HepG2 (cell line): ENCODE data around the gene BRK1. TPM values are rescaled to one million over a fixed set of nuclear protein-coding genes. Genes with fewer than 3 reads are reported as not detected.

Experiments
- ATAC-seq: fragments of 200-7000 bp; cut with Tn5 transposase; 3 replicates; pipeline ENCODE4 v1.9.1; 2020; ENCODE audit warnings: mild to moderate bottlenecking, moderate library complexity
- BruUV-seq: library from RNA; stranded (reverse); fragments of 400-500 nt; replicated peaks from 2 replicates; lab custom pipeline; 2021; lab: Mats Ljungman, UMichigan
- CTCF ChIA-PET: fragments of 300-600 bp; formaldehyde crosslinking; extraction: SDS; loops from one replicate; lab custom pipeline; 2021; ENCODE audit warnings: low total read pairs, inconsistent platforms, low intra/inter-chr PET ratio; lab: Yijun Ruan, JAX
- POLR2A ChIA-PET: fragments of 350-600 bp; sonication (Branson Sonifier 250); formaldehyde crosslinking; loops from one replicate; lab custom pipeline; 2020; ENCODE audit warnings: antibody characterized with exemption, inconsistent platforms; lab: Yijun Ruan, JAX
- DNase-seq: peaks from one replicate; pipeline ENCODE4 v3.0.0-alpha.2; 2015; ENCODE audit warnings: low spot score
- FAIRE-seq: peaks from 3 replicates; lab custom pipeline; 2011; peaks lifted over from hg19 to GRCh38; lab: Jason Lieb, UNC
- H2AFZ ChIP-seq: one replicate; pipeline ENCODE4 v1.6.1; 2011; ENCODE audit warnings: low read length, inconsistent platforms
- H3K27ac ChIP-seq: fragments of 300-600 bp; 3 replicates; pipeline ENCODE4 v1.8.0; 2011; ENCODE audit warnings: mixed run types, mild to moderate bottlenecking, mixed read lengths, low read length, inconsistent platforms; ENCODE audit not compliant: insufficient read depth; ENCODE audit errors: extremely low read length
- H3K27me3 ChIP-seq, 2 experiments: fragments of 200-600 bp in 1 of 2; 2 replicates in 1 of 2; 3 replicates in 1 of 2; pipeline versions ENCODE4 v1.6.0 to v1.8.0; 2011; ENCODE audit warnings: low read length in 2 of 2, mild to moderate bottlenecking in 2 of 2, moderate library complexity in 2 of 2, inconsistent platforms in 1 of 2; ENCODE audit not compliant: insufficient read depth in 2 of 2, control insufficient read depth in 1 of 2
- H3K36me3 ChIP-seq, 2 experiments: fragments of 200-600 bp in 1 of 2; replicated peaks in 1 of 2; 2 replicates in 1 of 2; 3 replicates in 1 of 2; pipeline versions ENCODE4 v1.5.1 to v1.8.0; 2011; ENCODE audit warnings: low read length in 2 of 2, inconsistent platforms in 1 of 2; ENCODE audit not compliant: insufficient read depth in 2 of 2, control insufficient read depth in 1 of 2
- H3K4me1 ChIP-seq: 2 replicates; pipeline ENCODE4 v1.5.1; 2012; ENCODE audit warnings: low read length, inconsistent platforms; ENCODE audit not compliant: insufficient read depth
- H3K4me2 ChIP-seq: 2 replicates; pipeline ENCODE4 v1.6.0; 2011; ENCODE audit warnings: low read depth, low read length, inconsistent platforms
- H3K4me3 ChIP-seq, 3 experiments: fragments of 200-600 bp in 1 of 3; sonication (generic), shearing (Covaris generic) in 1 of 3; replicated peaks in 1 of 3; 2 replicates each; pipeline ENCODE4 v1.5.1; 2011 to 2016; ENCODE audit warnings: low read length in 3 of 3, inconsistent platforms in 2 of 3, low read depth in 2 of 3, mild to moderate bottlenecking in 2 of 3, control low read depth in 1 of 3, mixed read lengths in 1 of 3; ENCODE audit not compliant: insufficient read depth in 1 of 3
- H3K79me2 ChIP-seq: one replicate; pipeline ENCODE4 v1.6.1; 2011; ENCODE audit warnings: low read length, inconsistent platforms; ENCODE audit not compliant: insufficient read depth
- H3K9ac ChIP-seq: 2 replicates; pipeline ENCODE4 v1.6.0; 2011; ENCODE audit warnings: mild to moderate bottlenecking, low read depth, low read length, inconsistent platforms; ENCODE audit not compliant: insufficient read depth
- H3K9me3 ChIP-seq: 2 replicates; pipeline ENCODE4 v1.5.1; 2012; ENCODE audit warnings: mild to moderate bottlenecking, low read length
- H4K20me1 ChIP-seq: 2 replicates; pipeline ENCODE4 v1.6.0; 2011; ENCODE audit warnings: inconsistent platforms, mild to moderate bottlenecking, low read length, moderate library complexity; ENCODE audit not compliant: insufficient read depth
- ARID2 ChIP-seq: sonication (generic); formaldehyde crosslinking; IDR thresholded peaks from 2 replicates; pipeline ENCODE4 v1.8.1; 2022; ENCODE audit warnings: mild to moderate bottlenecking, missing genetic modification reagents, borderline replicate concordance
- ARNT2 ChIP-seq: sonication (generic); formaldehyde crosslinking; IDR thresholded peaks from 2 replicates; pipeline ENCODE4 v1.8.0; 2022; ENCODE audit warnings: mild to moderate bottlenecking, low read depth, missing genetic modification reagents, moderate library complexity
- BCL3 ChIP-seq: sonication (generic); formaldehyde crosslinking; IDR thresholded peaks from 2 replicates; pipeline ENCODE4 v1.5.1; 2020; ENCODE audit warnings: mild to moderate bottlenecking, missing genetic modification reagents, moderate library complexity
- DNMT3B ChIP-seq: conservative IDR thresholded peaks from 2 replicates; pipeline ENCODE4 v1.6.1; 2016; ENCODE audit warnings: missing biosample characterization, control low read depth
- GATAD2A ChIP-seq: IDR thresholded peaks from 2 replicates; pipeline ENCODE4 v1.6.1; 2016
- GPN1 ChIP-seq: sonication (generic); formaldehyde crosslinking; IDR thresholded peaks from 2 replicates; pipeline ENCODE4 v1.5.1; 2020; ENCODE audit warnings: missing genetic modification reagents, borderline replicate concordance
- ISX ChIP-seq: sonication (generic); formaldehyde crosslinking; conservative IDR thresholded peaks from 2 replicates; pipeline ENCODE4 v1.5.0; 2020; ENCODE audit warnings: missing genetic modification reagents
- KDM5A ChIP-seq: fragments of 200-600 bp; sonication (generic); IDR thresholded peaks from 2 replicates; pipeline ENCODE4 v1.7.0; 2018; ENCODE audit warnings: antibody characterized with exemption, mild to moderate bottlenecking, low read length, borderline replicate concordance
- RAD51 ChIP-seq: fragments of 450-650 bp; IDR thresholded peaks from 2 replicates; pipeline ENCODE4 v1.6.1; 2016; ENCODE audit warnings: borderline replicate concordance
- RNF219 ChIP-seq: sonication (generic); formaldehyde crosslinking; IDR thresholded peaks from 2 replicates; pipeline ENCODE4 v1.5.0; 2020; ENCODE audit warnings: mild to moderate bottlenecking, missing genetic modification reagents
- SAFB2 ChIP-seq: sonication (generic); formaldehyde crosslinking; IDR thresholded peaks from 2 replicates; pipeline ENCODE4 v1.5.1; 2020; ENCODE audit warnings: missing genetic modification reagents, low read depth, mild to moderate bottlenecking, borderline replicate concordance
- STAG1 ChIP-seq: sonication (generic); formaldehyde crosslinking; IDR thresholded peaks from 2 replicates; pipeline ENCODE4 v1.4.0; 2020; ENCODE audit warnings: missing genetic modification reagents
- ZFX ChIP-seq: sonication (generic); formaldehyde crosslinking; IDR thresholded peaks from 2 replicates; pipeline ENCODE4 v1.4.0; 2020; ENCODE audit warnings: mild to moderate bottlenecking, low read depth, missing genetic modification reagents, moderate library complexity
- ZNF260 ChIP-seq: sonication (generic); formaldehyde crosslinking; IDR thresholded peaks from 2 replicates; pipeline ENCODE4 v1.4.0; 2020; ENCODE audit warnings: missing genetic modification reagents, low read depth, mild to moderate bottlenecking, borderline replicate concordance
- ZNF546 ChIP-seq: sonication (generic); formaldehyde crosslinking; conservative IDR thresholded peaks from 2 replicates; pipeline ENCODE4 v1.8.1; 2023; ENCODE audit warnings: mild to moderate bottlenecking, missing genetic modification reagents
- ZNF569 ChIP-seq: sonication (generic); formaldehyde crosslinking; IDR thresholded peaks from 2 replicates; pipeline ENCODE4 v1.5.0; 2020; ENCODE audit warnings: mild to moderate bottlenecking, missing genetic modification reagents, moderate library complexity, borderline replicate concordance
- ZNF878 ChIP-seq: sonication (generic); formaldehyde crosslinking; IDR thresholded peaks from 2 replicates; pipeline ENCODE4 v1.8.1; 2023; ENCODE audit warnings: mild to moderate bottlenecking, missing genetic modification reagents, moderate library complexity
- WGBS: methylation state at CpG from one replicate; pipeline ENCODE4 v1.1.6; 2017; ENCODE audit warnings: low lambda C conversion rate; 5-methylcytosine and 5-hydroxymethylcytosine counted together
- in situ Hi-C: cut with HindIII; loops from 2 replicates; pipeline ENCODE4 v1.10.0; 2017; ENCODE audit warnings: low pct_unique_long_range_greater_than_20kb; ENCODE audit not compliant: extremely low pct_ligation_motif_present
- intact Hi-C: fragments of 100-400 bp; cut with micrococcal nuclease; formaldehyde crosslinking; loops from one replicate; pipeline ENCODE4 v1.10.0; 2022; ENCODE audit not compliant: unreplicated experiment
- polyA plus RNA-seq, 8 experiments: library from polyadenylated mRNA; depleted of rRNA in 3 of 8; stranded (reverse) in 7 of 8; unstranded in 1 of 8; fragments of >200 nt; fragmentation: Illumina TruSeq in 4 of 8; extraction: Trizol in 4 of 8; gene quantifications; 2 replicates each; pipeline versions ENCODE4 v1.2.1 to v1.2.3, GENCODE V29; 2011 to 2016; ENCODE audit warnings: low read depth in 4 of 8, missing spikeins in 1 of 8, mixed read lengths in 1 of 8; ENCODE audit not compliant: insufficient read depth in 1 of 8
- total RNA-seq, 5 experiments: library from RNA; depleted of rRNA; stranded (reverse); fragments of >200 nt; fragmentation: Illumina TruSeq; extraction: Trizol; gene quantifications; 2 replicates each; pipeline ENCODE4 v1.2.3, GENCODE V29; 2016; ENCODE audit warnings: low read depth in 1 of 5

Gene BRK1
- total and polyA plus RNA-seq, 2 of the 13 experiments (the other 11 are each of a cell fraction or from before 2014, with no cell fraction given): 118 to 155 TPM

- in situ Hi-C loops (no loop called here), intact Hi-C loops (no loop called here)
- CTCF ChIA-PET: no interaction called here
- Histone ChIP-seq H4K20me1 (no peaks in the 10 kb centered on the region), H3K9ac (no peak overlapping the region), H3K4me3 (no peak overlapping the region), H3K79me2 (no peaks in the 10 kb centered on the region), H3K4me2 (no peak overlapping the region), H3K27ac (no peak overlapping the region), H2AFZ (no peak overlapping the region), H3K9me3 (no peaks in the 10 kb centered on the region), H3K27me3 (no peaks in the 10 kb centered on the region), H3K36me3 (peaks cover 7 to 18% of the 10 kb centered on the region in 2 experiments), H3K4me1 (no peaks in the 10 kb centered on the region)
- FAIRE-seq (no peak), ATAC-seq (no peak), DNase-seq (no peak)
- POLR2A ChIA-PET: no interaction called here
- BruUV-seq: no TSS peak
- TF ChIP-seq ARNT2 (CRISPR knock-in tag): no peak
- no peak for TF ChIP-seq ARID2 (CRISPR knock-in tag)
- TF ChIP-seq RAD51: no peak
- TF ChIP-seq BCL3 (CRISPR knock-in tag): no peak
- TF ChIP-seq GPN1 (CRISPR knock-in tag): no peak
- no peak for TF ChIP-seq ZNF546 (CRISPR knock-in tag)
- TF ChIP-seq ZNF260: no peak
- TF ChIP-seq ZNF878 (CRISPR knock-in tag): no peak
- TF ChIP-seq KDM5A: no peak
- TF ChIP-seq ISX (CRISPR knock-in tag): no peak
- TF ChIP-seq ZFX (CRISPR knock-in tag): no peak
- TF ChIP-seq ZNF569: no peak
- no peak for TF ChIP-seq SAFB2 (CRISPR knock-in tag)
- no peak for TF ChIP-seq STAG1 (CRISPR knock-in tag)
- no peak for TF ChIP-seq DNMT3B (CRISPR knock-in tag)
- no peak for TF ChIP-seq RNF219 (CRISPR knock-in tag)
- TF ChIP-seq GATAD2A (CRISPR knock-in tag): no peak
- WGBS: 96% methylated on average over 5 of the region's 5 CpGs
Observed at GRCh38 chr3:10099041-10099440, 16.4 kb upstream of the BRK1 start.
